Activated CD4-positive, alpha-beta T cell treated with anti-CD3 and anti-CD28 coated beads, Interleukin-2, amount 10 ng/mL, durations not matched to agents 24 days and 14 days (primary cell): ENCODE results near the gene RNF182. TPM values are rescaled to one million over a fixed set of nuclear protein-coding genes. Genes with fewer than 3 reads are reported as not detected.

ENCODE experiments used
- DNase-seq: peaks from one replicate; pipeline ENCODE4 v3.0.0; 2022
- H3K27ac Mint-ChIP-seq: one replicate; pipeline ENCODE4 v1.8.0; 2022; ENCODE audit warnings: mild to moderate bottlenecking, mixed read lengths
- H3K27me3 Mint-ChIP-seq: one replicate; pipeline ENCODE4 v1.8.0; 2022; ENCODE audit warnings: mixed read lengths
- H3K36me3 Mint-ChIP-seq: one replicate; pipeline ENCODE4 v1.8.0; 2022; ENCODE audit warnings: low read depth, mild to moderate bottlenecking, mixed read lengths
- H3K4me1 Mint-ChIP-seq: one replicate; pipeline ENCODE4 v1.8.0; 2021; ENCODE audit warnings: mixed read lengths
- H3K4me3 Mint-ChIP-seq: one replicate; pipeline ENCODE4 v1.8.0; 2022; ENCODE audit warnings: mild to moderate bottlenecking, moderate library complexity, mixed read lengths
- H3K9me3 Mint-ChIP-seq: one replicate; pipeline ENCODE4 v1.8.0; 2021; ENCODE audit warnings: mixed read lengths
- intact Hi-C: fragments of 100-400 bp; cut with micrococcal nuclease; formaldehyde crosslinking; loops from one replicate; pipeline ENCODE4 v1.15.1; 2023
- total RNA-seq: library from RNA; stranded (reverse); gene quantifications from 2 replicates; pipeline ENCODE4 v1.2.3, GENCODE V29; 2022

The RNF182 gene
- total RNA-seq, 1 donor from 2014 or later = not detected

- no peaks in the 10 kb centered on the region for H3K9me3 Mint-ChIP-seq
- DNase-seq = peak; percentile 80
- no peak overlapping the region for H3K27ac Mint-ChIP-seq
- peaks cover 45% of the 10 kb centered on the region for H3K27me3 Mint-ChIP-seq
- no peaks in the 10 kb centered on the region for H3K36me3 Mint-ChIP-seq
- intact Hi-C loops = loop anchor here (1.0 to 2.0 kb wide), 4 partner anchors 138 to 1714 kb away; no protein-coding TSS in a partner anchor
- no peak overlapping the region for H3K4me3 Mint-ChIP-seq
- H3K4me1 Mint-ChIP-seq = peaks cover 6% of the 10 kb centered on the region
Observed at GRCh38 chr6:13908955-13909381, 15.8 kb upstream of the RNF182 start.

- Mint-ChIP-seq H3K9me3 (no peaks in the 10 kb centered on the region), H3K27me3 (peaks cover 42% of the 10 kb centered on the region), H3K4me1 (peaks cover 6% of the 10 kb centered on the region), H3K27ac (no peak overlapping the region), H3K36me3 (no peaks in the 10 kb centered on the region), H3K4me3 (no peak overlapping the region)
- DNase-seq = no peak
- intact Hi-C loops = no loop called here
Observed at GRCh38 chr6:13910443-13910842, 14.3 kb upstream of the RNF182 start.

- Mint-ChIP-seq H3K4me1 (peaks cover 6% of the 10 kb centered on the region), H3K27ac (no peak overlapping the region), H3K27me3 (peaks cover 47% of the 10 kb centered on the region), H3K9me3 (no peaks in the 10 kb centered on the region), H3K4me3 (no peak overlapping the region), H3K36me3 (no peaks in the 10 kb centered on the region)
- intact Hi-C loops = no loop called here
- DNase-seq = no peak
Observed at GRCh38 chr6:13911337-13911736, 13.4 kb upstream of the RNF182 start.

GRCh38 chr6:13913226-13914001, 11.3 kb upstream of the RNF182 start:
- H3K4me3 Mint-ChIP-seq = no peak overlapping the region
- intact Hi-C loops = no loop called here
- no peaks in the 10 kb centered on the region for H3K9me3 Mint-ChIP-seq
- H3K4me1 Mint-ChIP-seq = peaks cover 6% of the 10 kb centered on the region
- H3K27ac Mint-ChIP-seq = no peak overlapping the region
- H3K27me3 Mint-ChIP-seq = peaks cover 49% of the 10 kb centered on the region
- no peaks in the 10 kb centered on the region for H3K36me3 Mint-ChIP-seq
- no peak for DNase-seq

GRCh38 chr6:13914351-13914750, 10.4 kb upstream of the RNF182 start:
- no peak overlapping the region for H3K4me3 Mint-ChIP-seq
- no peaks in the 10 kb centered on the region for H3K4me1 Mint-ChIP-seq
- no peaks in the 10 kb centered on the region for H3K36me3 Mint-ChIP-seq
- H3K9me3 Mint-ChIP-seq = no peaks in the 10 kb centered on the region
- H3K27me3 Mint-ChIP-seq = peaks cover 54% of the 10 kb centered on the region
- no peak for DNase-seq
- H3K27ac Mint-ChIP-seq = no peak overlapping the region
- intact Hi-C loops = no loop called here

DNA sequence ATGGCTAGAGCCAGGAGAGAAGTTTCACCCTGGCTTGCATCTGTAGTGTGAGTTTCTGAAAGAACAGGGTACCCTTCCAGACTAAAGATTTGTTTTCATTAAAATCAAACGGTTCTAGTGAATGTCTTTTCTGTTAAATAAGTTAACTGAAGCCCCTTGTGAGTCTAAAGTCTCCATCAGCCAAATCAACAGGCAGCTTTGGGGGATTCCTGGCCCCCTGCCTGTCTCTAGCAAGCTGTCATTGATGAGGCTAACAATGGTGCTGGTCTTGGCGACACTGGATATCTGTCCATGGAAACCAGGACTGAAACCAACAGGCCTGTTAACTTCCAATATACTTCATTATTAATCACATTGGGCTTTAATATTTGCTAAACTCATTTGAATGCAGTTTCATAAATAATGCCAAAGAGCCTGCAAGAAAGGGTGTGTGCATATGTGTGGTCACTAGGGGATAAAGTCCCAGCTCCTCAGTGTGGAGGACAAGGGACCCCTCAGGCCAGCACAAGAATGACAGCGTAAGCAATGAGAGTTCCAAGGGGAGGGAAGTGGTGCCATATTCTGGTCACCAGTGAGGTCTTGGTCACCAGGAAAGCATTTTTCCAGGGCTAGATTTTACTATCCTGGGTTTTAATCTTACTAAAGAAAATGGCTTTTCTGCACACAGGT, 9.1 kb upstream of the RNF182 start:
- intact Hi-C loops = no loop called here
- H3K4me1 Mint-ChIP-seq = no peaks in the 10 kb centered on the region
- H3K4me3 Mint-ChIP-seq = no peak overlapping the region
- H3K36me3 Mint-ChIP-seq = no peaks in the 10 kb centered on the region
- H3K27ac Mint-ChIP-seq = no peak overlapping the region
- no peaks in the 10 kb centered on the region for H3K9me3 Mint-ChIP-seq
- H3K27me3 Mint-ChIP-seq = peaks cover 57% of the 10 kb centered on the region
- peak; percentile 36 for DNase-seq

- no peaks in the 10 kb centered on the region for H3K9me3 Mint-ChIP-seq
- no peak overlapping the region for H3K4me3 Mint-ChIP-seq
- peaks cover 54% of the 10 kb centered on the region for H3K27me3 Mint-ChIP-seq
- H3K4me1 Mint-ChIP-seq = no peaks in the 10 kb centered on the region
- intact Hi-C loops = no loop called here
- DNase-seq = peak; percentile 48
- no peak overlapping the region for H3K27ac Mint-ChIP-seq
- H3K36me3 Mint-ChIP-seq = no peaks in the 10 kb centered on the region
Observed at GRCh38 chr6:13916230-13916944, 8.4 kb upstream of the RNF182 start.

- Mint-ChIP-seq H3K27me3 (peaks cover 51% of the 10 kb centered on the region), H3K4me1 (no peaks in the 10 kb centered on the region), H3K27ac (no peak overlapping the region), H3K4me3 (no peak overlapping the region), H3K36me3 (no peaks in the 10 kb centered on the region), H3K9me3 (no peaks in the 10 kb centered on the region)
- no peak for DNase-seq
- intact Hi-C loops = no loop called here
Observed at GRCh38 chr6:13917141-13917540, 7.6 kb upstream of the RNF182 start.

- Mint-ChIP-seq H3K36me3 (no peaks in the 10 kb centered on the region), H3K27ac (no peak overlapping the region), H3K4me3 (no peak overlapping the region), H3K27me3 (peaks cover 57% of the 10 kb centered on the region), H3K9me3 (no peaks in the 10 kb centered on the region), H3K4me1 (no peaks in the 10 kb centered on the region)
- intact Hi-C loops = no loop called here
- no peak for DNase-seq
Observed at GRCh38 chr6:13918686-13919250, 6.0 kb upstream of the RNF182 start.

- no peaks in the 10 kb centered on the region for H3K9me3 Mint-ChIP-seq
- intact Hi-C loops = loop anchor here (5.0 kb wide), 1 partner anchor 122 kb away; no protein-coding TSS in a partner anchor
- H3K4me1 Mint-ChIP-seq = peaks cover 7% of the 10 kb centered on the region
- no peak for DNase-seq
- no peak overlapping the region for H3K27ac Mint-ChIP-seq
- H3K4me3 Mint-ChIP-seq = no peak overlapping the region
- peaks cover 3% of the 10 kb centered on the region for H3K36me3 Mint-ChIP-seq
- H3K27me3 Mint-ChIP-seq = peaks cover 59% of the 10 kb centered on the region
Observed at GRCh38 chr6:13919861-13920260, 4.9 kb upstream of the RNF182 start.

DNA sequence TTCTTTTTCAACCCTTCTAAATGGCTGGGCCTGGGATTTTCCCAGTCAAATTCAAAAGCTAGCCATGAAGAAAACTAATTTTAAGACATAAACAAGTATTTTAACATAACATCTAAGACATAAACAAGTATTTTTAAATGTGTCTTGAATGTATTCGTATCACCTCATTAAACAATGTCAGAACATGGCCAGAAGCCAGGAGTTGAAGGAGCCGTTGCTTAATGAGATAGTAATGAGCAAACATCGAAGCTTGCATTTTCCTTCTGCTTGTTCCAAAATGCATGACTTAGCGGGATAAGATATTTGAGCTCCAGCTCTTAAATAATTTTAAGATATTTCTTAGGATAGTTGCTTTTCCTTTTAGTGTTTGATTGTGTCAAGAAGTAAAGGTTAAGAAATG, 4.2 kb upstream of the RNF182 start:
- Mint-ChIP-seq H3K27me3 (peaks cover 61% of the 10 kb centered on the region), H3K9me3 (no peaks in the 10 kb centered on the region), H3K27ac (no peak overlapping the region)

DNA sequence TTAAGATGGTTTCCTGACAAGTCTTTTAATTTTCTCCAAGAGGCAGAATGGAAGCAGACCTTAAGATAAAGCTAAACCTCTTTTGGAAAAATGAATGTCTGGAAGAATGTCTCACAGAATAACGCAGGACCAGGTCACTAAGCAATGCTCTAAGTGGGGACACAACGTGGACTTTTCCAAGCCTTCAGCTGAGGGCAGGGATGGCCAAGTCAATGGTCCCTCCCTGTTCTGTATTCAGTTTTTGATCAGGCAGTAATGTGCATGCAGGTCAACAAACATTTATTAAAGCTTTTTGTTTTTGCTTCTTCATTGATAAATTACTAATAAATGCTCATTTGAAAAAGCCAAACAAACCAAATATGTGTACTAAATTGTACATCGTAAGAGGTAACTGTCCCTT, 2.0 kb upstream of the RNF182 start:
- Mint-ChIP-seq H3K27ac (no peak overlapping the region), H3K27me3 (peaks cover 69% of the 10 kb centered on the region)

More for the DNA sequence above, 4.2 kb upstream of the RNF182 start:
- H3K4me3 Mint-ChIP-seq = no peak overlapping the region
- no peak for DNase-seq
- peaks cover 4% of the 10 kb centered on the region for H3K36me3 Mint-ChIP-seq
- intact Hi-C loops = loop anchor here (5.0 kb wide), 1 partner anchor 122 kb away; no protein-coding TSS in a partner anchor
- peaks cover 11% of the 10 kb centered on the region for H3K4me1 Mint-ChIP-seq

GRCh38 chr6:13923527-13924145, 1.1 kb upstream of the RNF182 start:
- Mint-ChIP-seq H3K9me3 (no peaks in the 10 kb centered on the region), H3K4me1 (peaks cover 13% of the 10 kb centered on the region)
- intact Hi-C loops = loop anchor here (5.0 kb wide), 1 partner anchor 119 kb away; no protein-coding TSS in a partner anchor

More for the DNA sequence above, 2.0 kb upstream of the RNF182 start:
- intact Hi-C loops = loop anchor here (5.0 kb wide), 1 partner anchor 120 kb away; no protein-coding TSS in a partner anchor
- no peak for DNase-seq
- H3K4me1 Mint-ChIP-seq = peaks cover 13% of the 10 kb centered on the region
- no peak overlapping the region for H3K4me3 Mint-ChIP-seq
- no peaks in the 10 kb centered on the region for H3K9me3 Mint-ChIP-seq
- peaks cover 6% of the 10 kb centered on the region for H3K36me3 Mint-ChIP-seq

More at GRCh38 chr6:13923527-13924145, 1.1 kb upstream of the RNF182 start:
- peaks cover 68% of the 10 kb centered on the region for H3K27me3 Mint-ChIP-seq
- no peak for DNase-seq
- H3K4me3 Mint-ChIP-seq = peak overlapping the region; percentile 84
- no peak overlapping the region for H3K27ac Mint-ChIP-seq
- peaks cover 6% of the 10 kb centered on the region for H3K36me3 Mint-ChIP-seq
